ENCODE results near the gene SORCS2. TPM values are rescaled to one million over a fixed set of nuclear protein-coding genes. Genes with fewer than 3 reads are reported as not detected.

SORCS2 gene
- total RNA-seq, 2 experiments from 2014 or later, result 0.03 TPM; not detected in 1

DNA sequence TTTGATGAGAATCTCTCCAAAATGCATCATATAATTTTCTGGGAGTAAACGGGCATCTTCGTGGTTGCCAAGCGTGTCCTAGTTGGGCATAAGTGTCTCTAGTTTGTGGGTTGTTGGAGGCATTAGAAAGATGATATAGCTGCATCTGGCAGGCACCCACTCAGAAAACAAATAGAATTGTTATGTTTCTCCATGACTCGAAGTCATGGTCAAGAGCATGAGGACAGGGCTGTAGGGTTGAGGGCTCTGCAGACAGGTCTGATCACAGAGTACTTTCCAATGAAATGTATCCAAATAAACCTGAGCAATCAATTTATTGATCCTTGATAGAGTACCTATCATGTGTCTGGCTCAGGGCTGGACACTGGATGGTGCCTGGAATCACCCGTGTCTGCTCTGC lies 82.7 kb downstream of the SORCS2 start:
- Histone ChIP-seq H3K79me2 (ENCODE audit: insufficient read depth, low read depth, low read length) (no peaks in the 10 kb centered on the region), H3K9me3 (ENCODE audit: low read length) (no peaks in the 10 kb centered on the region), H3K4me2 (ENCODE audit: low read length) (no peak overlapping the region), H4K20me1 (ENCODE audit: insufficient read depth, low read length) (no peaks in the 10 kb centered on the region), H3K4me3 (ENCODE audit: low read depth, low read length, poor library complexity, severe bottlenecking) (no peak overlapping the region), H3K9me2 (ENCODE audit: insufficient read depth, low read length) (no peaks in the 10 kb centered on the region), H3K36me3 (ENCODE audit: insufficient read depth, low read length) (no peaks in the 10 kb centered on the region), H3K27ac (ENCODE audit: low read depth, low read length, poor library complexity, severe bottlenecking) (no peak overlapping the region), H3K4me1 (ENCODE audit: insufficient read depth, low read length, poor library complexity, severe bottlenecking) (no peaks in the 10 kb centered on the region), H2AFZ (ENCODE audit: low read length) (no peak overlapping the region)
- BruUV-seq (replicated peaks), result no TSS peak
- POLR2A ChIA-PET, result no interaction called here
- CTCF ChIA-PET (ENCODE audit: unreplicated experiment), result no interaction called here
- intact Hi-C loops (cut with micrococcal nuclease; ENCODE audit: unreplicated experiment), result no loop called here
- DNase-seq (ENCODE audit: low spot score), result no peak
- TF ChIP-seq, protein P1, sequence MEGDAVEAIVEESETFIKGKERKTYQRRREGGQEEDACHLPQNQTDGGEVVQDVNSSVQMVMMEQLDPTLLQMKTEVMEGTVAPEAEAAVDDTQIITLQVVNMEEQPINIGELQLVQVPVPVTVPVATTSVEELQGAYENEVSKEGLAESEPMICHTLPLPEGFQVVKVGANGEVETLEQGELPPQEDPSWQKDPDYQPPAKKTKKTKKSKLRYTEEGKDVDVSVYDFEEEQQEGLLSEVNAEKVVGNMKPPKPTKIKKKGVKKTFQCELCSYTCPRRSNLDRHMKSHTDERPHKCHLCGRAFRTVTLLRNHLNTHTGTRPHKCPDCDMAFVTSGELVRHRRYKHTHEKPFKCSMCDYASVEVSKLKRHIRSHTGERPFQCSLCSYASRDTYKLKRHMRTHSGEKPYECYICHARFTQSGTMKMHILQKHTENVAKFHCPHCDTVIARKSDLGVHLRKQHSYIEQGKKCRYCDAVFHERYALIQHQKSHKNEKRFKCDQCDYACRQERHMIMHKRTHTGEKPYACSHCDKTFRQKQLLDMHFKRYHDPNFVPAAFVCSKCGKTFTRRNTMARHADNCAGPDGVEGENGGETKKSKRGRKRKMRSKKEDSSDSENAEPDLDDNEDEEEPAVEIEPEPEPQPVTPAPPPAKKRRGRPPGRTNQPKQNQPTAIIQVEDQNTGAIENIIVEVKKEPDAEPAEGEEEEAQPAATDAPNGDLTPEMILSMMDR (conservative IDR thresholded peaks at IDR 0.05; ENCODE audit: low read length), result no peak
- no peak for TF ChIP-seq EZH2phosphoT487 (IDR thresholded peaks at IDR 0.05; ENCODE audit: borderline replicate concordance, low read depth, low read length)

DNA sequence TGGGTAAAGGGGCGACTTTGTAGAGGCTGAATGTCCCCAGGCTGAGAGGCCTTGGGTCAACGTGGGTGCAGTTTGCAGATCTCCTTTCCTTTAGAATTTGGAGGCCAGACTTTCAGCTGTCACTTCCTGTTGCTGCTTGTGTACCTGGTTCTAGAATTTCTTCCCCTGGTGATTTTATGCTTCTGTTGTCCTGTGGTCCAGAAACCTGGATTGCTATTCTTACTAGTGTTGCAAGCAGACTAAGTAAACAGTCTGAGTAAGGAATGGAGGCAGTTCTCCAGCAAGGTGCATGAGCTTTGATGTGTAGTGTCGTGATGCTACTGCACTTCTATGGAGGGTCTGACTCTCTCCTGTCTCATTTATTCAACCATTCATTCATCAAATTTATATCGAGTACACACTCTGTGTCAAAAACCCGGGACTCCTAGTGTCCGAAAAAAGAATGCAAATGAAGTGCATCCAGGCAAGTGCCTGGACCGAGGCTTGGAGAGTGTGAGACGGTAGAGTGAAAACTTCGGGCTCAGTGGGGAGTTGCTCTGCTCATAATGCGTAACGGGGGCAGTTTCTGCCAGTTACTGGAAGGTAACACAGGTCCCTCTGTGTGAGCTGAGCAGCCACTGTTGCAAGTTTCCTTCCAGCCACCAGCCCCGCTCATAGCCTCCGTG lies 83.3 kb downstream of the SORCS2 start:
- no peak overlapping the region for H3K4me3 ChIP-seq (ENCODE audit: low read depth, low read length, poor library complexity, severe bottlenecking)
- no peak overlapping the region for H3K4me2 ChIP-seq (ENCODE audit: low read length)
- no peaks in the 10 kb centered on the region for H3K4me1 ChIP-seq (ENCODE audit: insufficient read depth, low read length, poor library complexity, severe bottlenecking)
- TF ChIP-seq, protein P1 (conservative IDR thresholded peaks at IDR 0.05; ENCODE audit: low read length), result no peak
- TF ChIP-seq EZH2phosphoT487 (IDR thresholded peaks at IDR 0.05; ENCODE audit: borderline replicate concordance, low read depth, low read length), result no peak
- ChIA-PET POLR2A (no interaction called here), CTCF (ENCODE audit: unreplicated experiment) (no interaction called here)
- no peaks in the 10 kb centered on the region for H3K36me3 ChIP-seq (ENCODE audit: insufficient read depth, low read length)
- no peaks in the 10 kb centered on the region for H3K9me3 ChIP-seq (ENCODE audit: low read length)
- H3K27ac ChIP-seq (ENCODE audit: low read depth, low read length, poor library complexity, severe bottlenecking), result no peak overlapping the region
- intact Hi-C loops (cut with micrococcal nuclease; ENCODE audit: unreplicated experiment), result no loop called here
- H2AFZ ChIP-seq (ENCODE audit: low read length), result no peak overlapping the region
- H4K20me1 ChIP-seq (ENCODE audit: insufficient read depth, low read length), result no peaks in the 10 kb centered on the region
- no peaks in the 10 kb centered on the region for H3K9me2 ChIP-seq (ENCODE audit: insufficient read depth, low read length)
- no peaks in the 10 kb centered on the region for H3K79me2 ChIP-seq (ENCODE audit: insufficient read depth, low read depth, low read length)
- no TSS peak for BruUV-seq (replicated peaks)
- no peak for DNase-seq (ENCODE audit: low spot score)

DNA sequence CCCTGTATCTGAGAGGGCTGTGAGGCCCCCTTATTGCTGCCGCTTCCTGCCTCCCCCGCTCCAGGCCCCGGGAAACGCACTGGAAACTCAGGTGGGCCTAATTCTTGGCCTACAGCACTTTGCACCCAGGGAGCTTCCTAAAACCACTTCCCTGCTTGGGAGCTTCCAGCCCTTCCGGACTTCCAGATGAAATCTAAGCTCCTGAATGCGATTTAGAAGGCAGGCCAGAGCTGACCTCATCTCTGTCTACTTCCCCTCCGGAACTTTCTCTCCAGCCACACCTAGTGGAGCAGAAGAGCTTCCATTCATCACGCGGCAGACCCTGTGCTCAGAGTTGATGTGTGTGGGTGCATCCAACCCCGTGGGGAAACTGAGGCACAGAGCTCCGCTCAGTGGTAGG lies 84.2 kb downstream of the SORCS2 start:
- TF ChIP-seq EZH2phosphoT487 (IDR thresholded peaks at IDR 0.05; ENCODE audit: borderline replicate concordance, low read depth, low read length), result no peak
- TF ChIP-seq, protein P1 (conservative IDR thresholded peaks at IDR 0.05; ENCODE audit: low read length), result no peak
- CTCF ChIA-PET (ENCODE audit: unreplicated experiment), result no interaction called here
- H3K27ac ChIP-seq (ENCODE audit: low read depth, low read length, poor library complexity, severe bottlenecking), result no peak overlapping the region
- POLR2A ChIA-PET, result interaction anchor here (0.5 kb wide), 1 partner anchor 1838 kb away, joined by 3 read pairs; no protein-coding TSS in a partner anchor
- no peaks in the 10 kb centered on the region for H3K36me3 ChIP-seq (ENCODE audit: insufficient read depth, low read length)
- no peaks in the 10 kb centered on the region for H3K4me1 ChIP-seq (ENCODE audit: insufficient read depth, low read length, poor library complexity, severe bottlenecking)
- no peak for DNase-seq (ENCODE audit: low spot score)
- H3K79me2 ChIP-seq (ENCODE audit: insufficient read depth, low read depth, low read length), result no peaks in the 10 kb centered on the region
- H4K20me1 ChIP-seq (ENCODE audit: insufficient read depth, low read length), result no peaks in the 10 kb centered on the region
- H3K4me3 ChIP-seq (ENCODE audit: low read depth, low read length, poor library complexity, severe bottlenecking), result no peak overlapping the region
- no peak overlapping the region for H2AFZ ChIP-seq (ENCODE audit: low read length)
- no peaks in the 10 kb centered on the region for H3K9me3 ChIP-seq (ENCODE audit: low read length)
- H3K4me2 ChIP-seq (ENCODE audit: low read length), result no peak overlapping the region
- no peaks in the 10 kb centered on the region for H3K9me2 ChIP-seq (ENCODE audit: insufficient read depth, low read length)
- BruUV-seq (replicated peaks), result no TSS peak
- intact Hi-C loops (cut with micrococcal nuclease; ENCODE audit: unreplicated experiment), result no loop called here

Data from OCI-LY7 (cell line).